Measurements from ENCODE around the gene KCNJ16.

The KCNJ16 gene

DNA sequence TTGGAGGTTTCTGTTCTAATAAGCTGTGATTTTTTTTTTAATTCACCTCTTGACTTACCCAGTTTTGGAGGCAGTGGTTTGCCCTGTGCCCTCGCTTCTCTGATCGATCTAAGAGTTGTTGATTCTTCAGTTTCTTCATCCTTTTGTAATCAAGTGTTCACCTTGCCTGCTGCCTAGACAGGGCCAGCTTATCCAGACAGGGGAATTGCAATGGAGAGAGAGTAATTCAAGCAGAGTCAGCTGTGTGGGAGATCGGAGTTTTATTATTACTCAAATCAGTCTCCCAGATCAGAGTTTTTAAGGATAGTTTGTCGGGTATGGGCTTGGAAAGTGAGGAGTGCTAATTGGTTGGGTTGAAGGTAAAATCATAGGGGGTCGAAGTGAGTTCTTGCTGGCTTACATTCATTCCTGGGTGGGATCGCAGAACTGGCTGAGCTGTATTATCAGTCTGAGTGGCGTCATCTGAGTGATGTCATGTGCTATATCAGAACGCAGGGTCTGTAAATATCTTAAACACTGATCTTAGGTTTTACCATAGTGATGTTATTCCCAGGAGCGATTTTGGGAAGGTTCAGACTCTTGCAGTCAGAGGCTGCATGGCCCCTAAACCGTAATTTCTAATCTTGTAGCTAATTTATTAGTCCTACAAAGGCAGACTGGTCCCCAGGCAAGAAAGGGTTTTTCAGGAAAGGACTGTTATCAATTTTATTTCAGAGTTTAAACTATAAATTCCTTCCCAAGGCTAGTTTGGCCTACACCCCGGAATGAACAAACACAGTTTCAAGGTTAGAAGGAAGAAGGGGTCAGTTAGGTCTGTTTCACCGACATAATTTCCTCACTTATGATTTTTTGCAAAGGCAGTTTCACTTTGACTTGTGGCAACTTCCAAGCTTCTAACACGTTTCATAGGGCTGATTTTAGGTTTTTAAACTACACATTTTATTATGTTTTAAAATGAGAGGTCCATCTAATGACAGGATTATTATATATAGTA, 21.5 kb upstream of the KCNJ16 start:
- Histone ChIP-seq H3K9me3 (ENCODE audit: insufficient read depth, low read length) (no peaks in the 10 kb centered on the region), H3K79me2 (ENCODE audit: low read length) (no peaks in the 10 kb centered on the region), H3K4me1 (ENCODE audit: low read length) (peaks cover 9% of the 10 kb centered on the region), H3K36me3 (replicated peaks; ENCODE audit: low read depth, low read length) (no peaks in the 10 kb centered on the region), H3K27ac (ENCODE audit: low read length) (no peak overlapping the region), H3K4me3 (ENCODE audit: low read length) (peak overlapping the region; percentile 49), H4K20me1 (ENCODE audit: insufficient read depth, low read length) (no peaks in the 10 kb centered on the region), H3K4me2 (ENCODE audit: low read length) (peak overlapping the region; percentile 70), H2AFZ (ENCODE audit: low read depth, low read length) (peak overlapping the region; percentile 66; the same call in 1 of the 2 replicates), H3K27me3 (ENCODE audit: low read depth, low read length) (no peaks in the 10 kb centered on the region), H3K9ac (ENCODE audit: low read length) (peak overlapping the region; percentile 36; the same call in 1 of the 2 replicates)
- TF ChIP-seq, protein P1, sequence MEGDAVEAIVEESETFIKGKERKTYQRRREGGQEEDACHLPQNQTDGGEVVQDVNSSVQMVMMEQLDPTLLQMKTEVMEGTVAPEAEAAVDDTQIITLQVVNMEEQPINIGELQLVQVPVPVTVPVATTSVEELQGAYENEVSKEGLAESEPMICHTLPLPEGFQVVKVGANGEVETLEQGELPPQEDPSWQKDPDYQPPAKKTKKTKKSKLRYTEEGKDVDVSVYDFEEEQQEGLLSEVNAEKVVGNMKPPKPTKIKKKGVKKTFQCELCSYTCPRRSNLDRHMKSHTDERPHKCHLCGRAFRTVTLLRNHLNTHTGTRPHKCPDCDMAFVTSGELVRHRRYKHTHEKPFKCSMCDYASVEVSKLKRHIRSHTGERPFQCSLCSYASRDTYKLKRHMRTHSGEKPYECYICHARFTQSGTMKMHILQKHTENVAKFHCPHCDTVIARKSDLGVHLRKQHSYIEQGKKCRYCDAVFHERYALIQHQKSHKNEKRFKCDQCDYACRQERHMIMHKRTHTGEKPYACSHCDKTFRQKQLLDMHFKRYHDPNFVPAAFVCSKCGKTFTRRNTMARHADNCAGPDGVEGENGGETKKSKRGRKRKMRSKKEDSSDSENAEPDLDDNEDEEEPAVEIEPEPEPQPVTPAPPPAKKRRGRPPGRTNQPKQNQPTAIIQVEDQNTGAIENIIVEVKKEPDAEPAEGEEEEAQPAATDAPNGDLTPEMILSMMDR (IDR thresholded peaks at IDR 0.05; ENCODE audit: low read depth, low read length), result no peak
- TF ChIP-seq EZH2phosphoT487 (IDR thresholded peaks at IDR 0.05; ENCODE audit: low read depth), result no peak

DNA sequence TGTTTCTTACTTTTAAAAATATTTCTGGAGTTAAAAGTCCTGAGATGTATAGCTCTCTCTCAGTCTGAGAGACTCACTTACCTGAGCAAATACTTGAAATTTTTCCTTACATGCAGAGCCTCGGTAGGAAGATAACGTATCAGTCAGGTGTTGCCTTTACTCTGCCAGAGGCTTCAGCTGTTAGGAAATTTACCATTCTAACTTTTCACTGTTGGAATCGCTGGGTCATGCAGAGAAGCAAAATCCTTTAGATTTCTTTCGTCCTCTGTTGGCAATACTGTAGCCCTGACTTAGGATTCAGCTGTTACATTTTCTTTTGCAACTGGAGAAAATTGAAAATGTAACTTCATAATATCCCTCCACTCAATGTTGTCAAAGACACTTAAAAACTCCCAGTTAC, 20.0 kb upstream of the KCNJ16 start:
- no peak overlapping the region for H3K4me2 ChIP-seq (ENCODE audit: low read length)
- H2AFZ ChIP-seq (ENCODE audit: low read depth, low read length), result no peak overlapping the region
- H3K27me3 ChIP-seq (ENCODE audit: low read depth, low read length), result no peaks in the 10 kb centered on the region
- peaks cover 9% of the 10 kb centered on the region for H3K4me1 ChIP-seq (ENCODE audit: low read length)
- no peak overlapping the region for H3K4me3 ChIP-seq (ENCODE audit: low read length)
- no peak for TF ChIP-seq EZH2phosphoT487 (IDR thresholded peaks at IDR 0.05; ENCODE audit: low read depth)
- TF ChIP-seq, protein P1 (IDR thresholded peaks at IDR 0.05; ENCODE audit: low read depth, low read length), result no peak
- no peaks in the 10 kb centered on the region for H3K79me2 ChIP-seq (ENCODE audit: low read length)
- no peak overlapping the region for H3K9ac ChIP-seq (ENCODE audit: low read length)
- H4K20me1 ChIP-seq (ENCODE audit: insufficient read depth, low read length), result no peaks in the 10 kb centered on the region
- H3K36me3 ChIP-seq (replicated peaks; ENCODE audit: low read depth, low read length), result no peaks in the 10 kb centered on the region
- no peak overlapping the region for H3K27ac ChIP-seq (ENCODE audit: low read length)
- H3K9me3 ChIP-seq (ENCODE audit: insufficient read depth, low read length), result no peaks in the 10 kb centered on the region

DNA sequence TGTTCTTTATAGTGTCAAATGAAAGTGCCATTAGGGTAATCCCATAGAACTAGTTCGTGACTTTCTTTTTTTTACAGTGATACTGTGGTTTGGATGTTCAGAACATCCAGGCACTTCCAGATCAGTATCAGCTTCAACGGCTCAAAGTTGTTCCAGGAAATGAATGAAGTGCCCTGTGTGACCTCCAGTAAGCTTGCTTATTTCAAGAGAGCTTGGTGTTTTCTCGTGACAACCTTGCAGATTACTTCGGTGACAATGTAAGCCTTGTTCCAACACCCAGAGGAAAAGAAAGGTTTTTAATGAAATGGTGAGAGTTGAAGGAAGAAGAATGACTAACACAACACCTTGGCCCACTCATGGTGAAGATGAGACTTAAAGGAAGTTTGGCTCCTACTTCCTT, 16.0 kb upstream of the KCNJ16 start:
- Histone ChIP-seq H3K27ac (ENCODE audit: low read length) (no peak overlapping the region), H3K36me3 (replicated peaks; ENCODE audit: low read depth, low read length) (no peaks in the 10 kb centered on the region), H3K4me2 (ENCODE audit: low read length) (no peak overlapping the region), H3K27me3 (ENCODE audit: low read depth, low read length) (no peaks in the 10 kb centered on the region), H3K9ac (ENCODE audit: low read length) (no peak overlapping the region), H3K79me2 (ENCODE audit: low read length) (no peaks in the 10 kb centered on the region), H4K20me1 (ENCODE audit: insufficient read depth, low read length) (no peaks in the 10 kb centered on the region), H3K4me3 (ENCODE audit: low read length) (no peak overlapping the region), H3K4me1 (ENCODE audit: low read length) (peaks cover 4% of the 10 kb centered on the region), H3K9me3 (ENCODE audit: insufficient read depth, low read length) (no peaks in the 10 kb centered on the region), H2AFZ (ENCODE audit: low read depth, low read length) (no peak overlapping the region)
- no peak for TF ChIP-seq EZH2phosphoT487 (IDR thresholded peaks at IDR 0.05; ENCODE audit: low read depth)

DNA sequence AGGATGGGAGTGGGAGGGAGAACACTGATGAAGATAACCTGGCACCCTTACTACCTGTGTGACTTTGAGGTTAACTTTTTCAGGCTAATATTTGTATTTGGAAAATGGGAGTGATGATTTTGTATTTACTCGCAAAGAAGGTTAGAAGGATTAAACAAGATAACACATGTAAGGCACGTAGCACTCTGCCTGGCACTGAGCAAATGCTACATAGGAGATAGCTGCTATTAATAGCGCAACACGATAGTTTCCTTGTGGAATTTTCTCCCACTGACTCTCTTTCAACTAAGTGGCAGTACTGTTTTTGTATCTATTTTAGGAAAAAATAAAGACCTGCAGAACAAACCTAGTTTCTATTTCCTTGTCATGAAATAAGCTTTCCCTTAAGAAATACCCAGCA, 15.4 kb upstream of the KCNJ16 start:
- Histone ChIP-seq H4K20me1 (ENCODE audit: insufficient read depth, low read length) (no peaks in the 10 kb centered on the region), H3K36me3 (replicated peaks; ENCODE audit: low read depth, low read length) (no peaks in the 10 kb centered on the region), H3K9ac (ENCODE audit: low read length) (no peak overlapping the region), H2AFZ (ENCODE audit: low read depth, low read length) (no peak overlapping the region), H3K4me1 (ENCODE audit: low read length) (no peaks in the 10 kb centered on the region; the same call in 1 of the 2 replicates), H3K9me3 (ENCODE audit: insufficient read depth, low read length) (no peaks in the 10 kb centered on the region), H3K4me2 (ENCODE audit: low read length) (no peak overlapping the region), H3K27me3 (ENCODE audit: low read depth, low read length) (no peaks in the 10 kb centered on the region), H3K4me3 (ENCODE audit: low read length) (no peak overlapping the region), H3K79me2 (ENCODE audit: low read length) (no peaks in the 10 kb centered on the region), H3K27ac (ENCODE audit: low read length) (no peak overlapping the region)
- TF ChIP-seq EZH2phosphoT487 (IDR thresholded peaks at IDR 0.05; ENCODE audit: low read depth), result no peak
- TF ChIP-seq, protein P1 (IDR thresholded peaks at IDR 0.05; ENCODE audit: low read depth, low read length), result no peak

Data from OCI-LY3 (cell line).